ENCODE results near the gene KRTAP24-1. TPM values are rescaled to one million over a fixed set of nuclear protein-coding genes. Genes with fewer than 3 reads are reported as not detected.

KRTAP24-1 gene
- total RNA-seq, 1 experiment from 2014 or later: not detected

DNA sequence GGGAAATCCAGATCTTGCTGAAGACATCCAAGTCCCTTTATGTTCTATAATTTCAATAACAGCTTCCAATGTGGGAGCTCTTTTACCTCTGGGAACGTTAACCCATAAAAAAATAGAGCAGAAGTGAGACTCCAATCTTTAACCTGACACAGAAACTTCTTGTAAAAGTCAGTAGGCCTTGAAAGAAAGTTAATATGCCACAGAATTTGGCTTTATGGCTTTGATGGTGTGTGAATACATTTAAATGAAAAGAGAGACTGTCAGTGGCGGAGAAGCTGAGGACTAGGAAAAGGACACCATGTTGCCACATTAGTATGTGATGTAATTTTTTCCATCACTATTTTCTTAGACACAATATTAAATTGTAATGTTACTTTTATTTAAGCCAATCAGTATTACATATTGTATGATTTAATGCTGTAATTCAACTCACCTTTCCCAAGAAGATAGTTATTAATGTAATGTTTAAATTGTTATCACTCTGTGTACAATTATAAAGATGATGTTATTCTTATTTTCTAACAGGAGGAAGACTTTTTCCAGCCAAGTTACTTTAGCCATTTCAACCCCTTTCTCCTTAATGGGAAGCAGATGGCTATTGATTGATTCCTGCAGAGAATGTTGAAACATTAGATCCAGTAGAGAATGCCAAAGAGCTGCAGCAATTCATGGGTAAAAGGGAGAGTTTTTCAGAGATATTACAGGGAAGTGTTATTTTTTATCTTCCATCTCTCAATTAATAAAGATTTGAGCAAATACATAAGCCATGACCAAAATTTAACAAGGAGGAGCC, 49.3 kb downstream of the KRTAP24-1 start:
- Mint-ChIP-seq H3K27me3 (ENCODE audit: insufficient read depth, unreplicated experiment) (no peaks in the 10 kb centered on the region), H3K4me1 (ENCODE audit: insufficient read depth, unreplicated experiment) (peaks cover 6% of the 10 kb centered on the region), H3K9me3 (ENCODE audit: unreplicated experiment) (no peaks in the 10 kb centered on the region), H3K27ac (ENCODE audit: low read depth, unreplicated experiment) (no peak overlapping the region), H3K4me3 (ENCODE audit: unreplicated experiment) (no peak overlapping the region), H3K36me3 (ENCODE audit: insufficient read depth, unreplicated experiment) (no peaks in the 10 kb centered on the region)
- ChIA-PET CTCF (no interaction called here), POLR2A (interaction anchor here (0.7 kb wide), 1 partner anchor 10 kb away, joined by 3 read pairs; no protein-coding TSS in a partner anchor)
- intact Hi-C loops (cut with micrococcal nuclease): no loop called here
- no TSS peak for BruUV-seq (replicated peaks)
- TF ChIP-seq, protein P1, sequence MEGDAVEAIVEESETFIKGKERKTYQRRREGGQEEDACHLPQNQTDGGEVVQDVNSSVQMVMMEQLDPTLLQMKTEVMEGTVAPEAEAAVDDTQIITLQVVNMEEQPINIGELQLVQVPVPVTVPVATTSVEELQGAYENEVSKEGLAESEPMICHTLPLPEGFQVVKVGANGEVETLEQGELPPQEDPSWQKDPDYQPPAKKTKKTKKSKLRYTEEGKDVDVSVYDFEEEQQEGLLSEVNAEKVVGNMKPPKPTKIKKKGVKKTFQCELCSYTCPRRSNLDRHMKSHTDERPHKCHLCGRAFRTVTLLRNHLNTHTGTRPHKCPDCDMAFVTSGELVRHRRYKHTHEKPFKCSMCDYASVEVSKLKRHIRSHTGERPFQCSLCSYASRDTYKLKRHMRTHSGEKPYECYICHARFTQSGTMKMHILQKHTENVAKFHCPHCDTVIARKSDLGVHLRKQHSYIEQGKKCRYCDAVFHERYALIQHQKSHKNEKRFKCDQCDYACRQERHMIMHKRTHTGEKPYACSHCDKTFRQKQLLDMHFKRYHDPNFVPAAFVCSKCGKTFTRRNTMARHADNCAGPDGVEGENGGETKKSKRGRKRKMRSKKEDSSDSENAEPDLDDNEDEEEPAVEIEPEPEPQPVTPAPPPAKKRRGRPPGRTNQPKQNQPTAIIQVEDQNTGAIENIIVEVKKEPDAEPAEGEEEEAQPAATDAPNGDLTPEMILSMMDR (IDR thresholded peaks at IDR 0.05; ENCODE audit: unreplicated experiment): no peak
- no peak for DNase-seq (ENCODE audit: unreplicated experiment)

DNA sequence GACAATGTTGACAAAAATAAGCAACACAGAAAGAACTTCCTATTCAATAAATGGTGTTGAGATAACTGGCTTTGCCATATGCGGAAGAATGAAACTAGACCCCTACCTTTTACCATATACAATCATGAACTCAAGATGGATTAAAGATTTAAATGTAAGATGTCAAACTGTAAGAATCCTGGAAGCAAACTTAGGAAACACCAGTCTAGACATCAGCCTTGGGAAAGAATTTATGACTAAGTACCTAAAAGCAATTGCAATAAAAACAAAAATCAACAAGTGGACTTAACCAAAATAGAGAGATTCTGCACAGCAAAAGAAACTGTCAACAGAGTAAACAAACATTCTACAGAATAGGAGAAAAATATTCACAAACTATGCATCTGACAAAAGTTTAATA, 50.7 kb downstream of the KRTAP24-1 start:
- H3K27ac Mint-ChIP-seq (ENCODE audit: low read depth, unreplicated experiment): no peak overlapping the region
- ChIA-PET POLR2A (no interaction called here), CTCF (no interaction called here)
- TF ChIP-seq, protein P1 (IDR thresholded peaks at IDR 0.05; ENCODE audit: unreplicated experiment): no peak
- no peak overlapping the region for H3K4me3 Mint-ChIP-seq (ENCODE audit: unreplicated experiment)
- BruUV-seq (replicated peaks): no TSS peak
- no peaks in the 10 kb centered on the region for H3K9me3 Mint-ChIP-seq (ENCODE audit: unreplicated experiment)
- H3K4me1 Mint-ChIP-seq (ENCODE audit: insufficient read depth, unreplicated experiment): peaks cover 13% of the 10 kb centered on the region
- intact Hi-C loops (cut with micrococcal nuclease): no loop called here
- H3K36me3 Mint-ChIP-seq (ENCODE audit: insufficient read depth, unreplicated experiment): no peaks in the 10 kb centered on the region
- no peak for DNase-seq (ENCODE audit: unreplicated experiment)
- no peaks in the 10 kb centered on the region for H3K27me3 Mint-ChIP-seq (ENCODE audit: insufficient read depth, unreplicated experiment)

Other genes with a start within 250 kb of the KRTAP24-1 start
- gene CLDN17, start 116.1 kb downstream of the KRTAP24-1 start, total RNA-seq (2022): not detected in 2 replicates
- not detected in 2 replicates for gene CLDN8, start 66.9 kb downstream of the KRTAP24-1 start, total RNA-seq (2022)
- not detected in 2 replicates for gene KRTAP25-1, start 6.6 kb upstream of the KRTAP24-1 start, total RNA-seq (2022)
- not detected in 2 replicates for gene KRTAP26-1, start 37.4 kb upstream of the KRTAP24-1 start, total RNA-seq (2022)
- not detected in 2 replicates for gene KRTAP27-1, start 54.7 kb upstream of the KRTAP24-1 start, total RNA-seq (2022)
- not detected in 2 replicates for gene KRTAP23-1, start 65.7 kb upstream of the KRTAP24-1 start, total RNA-seq (2022)
- not detected in 2 replicates for gene KRTAP13-2, start 89.3 kb upstream of the KRTAP24-1 start, total RNA-seq (2022)
- not detected in 2 replicates for gene KRTAP13-1, start 113.1 kb upstream of the KRTAP24-1 start, total RNA-seq (2022)
- gene KRTAP13-3, start 143.0 kb upstream of the KRTAP24-1 start, total RNA-seq (2022): not detected in 2 replicates
- gene KRTAP13-4, start 147.3 kb upstream of the KRTAP24-1 start, total RNA-seq (2022): not detected in 2 replicates
- not detected in 2 replicates for gene KRTAP15-1, start 157.3 kb upstream of the KRTAP24-1 start, total RNA-seq (2022)
- not detected in 2 replicates for gene KRTAP19-1, start 197.4 kb upstream of the KRTAP24-1 start, total RNA-seq (2022)
- gene KRTAP19-2, start 204.5 kb upstream of the KRTAP24-1 start, total RNA-seq (2022): not detected in 2 replicates
- gene KRTAP19-3, start 209.1 kb upstream of the KRTAP24-1 start, total RNA-seq (2022): not detected in 2 replicates
- not detected in 2 replicates for gene KRTAP19-4, start 214.2 kb upstream of the KRTAP24-1 start, total RNA-seq (2022)
- gene KRTAP19-5, start 219.2 kb upstream of the KRTAP24-1 start, total RNA-seq (2022): not detected in 2 replicates